Skeletal muscle cell (primary cell): ENCODE data around the gene GFRA3.
A peak's percentile ranks its signal among the peaks of the same experiment; 100 is the strongest.
"Not testable (repeated sequence)": the region's sequence is repeated elsewhere in the genome, so short reads cannot be mapped to it uniquely, and the experiment has no call there.

Experiments used
- DNase-seq: peaks from one replicate; pipeline ENCODE4 v3.0.0-alpha.2; 2010; ENCODE audit warnings: low read depth
- H3K4me3 ChIP-seq: 2 replicates; pipeline ENCODE4 v1.5.1; 2011; ENCODE audit warnings: low read depth, mild to moderate bottlenecking, control low read depth, low read length, moderate library complexity

GFRA3 gene

DNA sequence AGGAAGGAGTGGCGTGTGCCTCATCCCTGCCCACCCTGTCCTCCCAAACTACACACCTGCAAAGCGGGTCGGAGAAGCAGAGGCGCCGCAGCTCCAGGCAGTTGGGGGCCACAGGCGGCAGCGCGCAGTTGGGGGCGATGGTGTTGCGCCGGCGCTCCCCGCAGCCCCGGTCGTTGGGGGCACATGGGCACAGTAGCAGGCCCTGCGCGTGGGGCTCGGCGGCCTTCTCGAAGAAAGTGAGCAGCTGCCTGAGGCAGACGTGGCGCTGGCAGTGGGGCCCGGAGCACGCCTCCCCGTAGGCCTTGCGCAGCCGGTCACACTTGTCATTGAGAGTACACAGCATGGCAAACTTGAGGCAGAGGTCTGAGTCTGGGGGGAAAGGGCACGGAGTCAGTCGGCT lies 16.8 kb downstream of the GFRA3 start:
- no peak for DNase-seq
- H3K4me3 ChIP-seq, result no peak overlapping the region

DNA sequence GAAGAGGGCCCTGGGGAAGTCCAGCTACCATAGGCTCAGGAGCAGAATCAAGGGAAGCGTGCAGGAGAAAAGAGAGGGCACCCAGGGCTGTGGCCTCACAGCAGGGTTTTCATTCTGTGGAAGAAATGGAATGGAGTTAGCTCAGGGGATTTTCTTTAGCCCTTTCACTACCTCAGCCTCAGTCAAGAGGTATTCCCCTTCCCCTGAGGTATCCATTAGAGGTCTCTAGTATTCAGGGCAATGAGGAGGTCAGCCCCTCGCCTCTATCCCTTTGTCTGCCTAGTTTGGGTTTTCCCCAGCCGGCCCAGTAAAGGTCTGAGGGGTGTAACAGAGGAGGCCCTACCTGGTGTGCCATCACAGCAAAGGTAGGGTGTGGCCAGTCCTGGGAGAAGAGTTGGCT lies 21.5 kb downstream of the GFRA3 start:
- DNase-seq, result no peak
- no peak overlapping the region for H3K4me3 ChIP-seq

DNA sequence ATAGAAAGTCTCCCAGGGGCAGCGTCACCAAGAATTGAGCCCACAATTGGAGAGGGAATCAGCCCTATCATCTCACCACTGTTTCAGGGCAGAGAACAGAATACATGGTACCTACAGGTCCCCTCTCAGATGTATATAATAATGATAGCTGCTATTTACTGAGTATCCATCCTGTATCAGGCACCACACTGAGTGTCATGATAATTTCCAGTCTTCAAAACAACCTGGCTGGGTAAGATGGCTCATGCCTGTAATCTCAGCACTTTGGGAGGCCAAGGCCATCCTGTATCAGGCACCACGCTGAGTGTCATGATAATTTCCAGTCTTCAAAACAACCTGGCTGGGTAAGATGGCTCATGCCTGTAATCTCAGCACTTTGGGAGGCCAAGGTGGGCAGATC lies 26.6 kb downstream of the GFRA3 start:
- not testable (repeated sequence) for DNase-seq

DNA sequence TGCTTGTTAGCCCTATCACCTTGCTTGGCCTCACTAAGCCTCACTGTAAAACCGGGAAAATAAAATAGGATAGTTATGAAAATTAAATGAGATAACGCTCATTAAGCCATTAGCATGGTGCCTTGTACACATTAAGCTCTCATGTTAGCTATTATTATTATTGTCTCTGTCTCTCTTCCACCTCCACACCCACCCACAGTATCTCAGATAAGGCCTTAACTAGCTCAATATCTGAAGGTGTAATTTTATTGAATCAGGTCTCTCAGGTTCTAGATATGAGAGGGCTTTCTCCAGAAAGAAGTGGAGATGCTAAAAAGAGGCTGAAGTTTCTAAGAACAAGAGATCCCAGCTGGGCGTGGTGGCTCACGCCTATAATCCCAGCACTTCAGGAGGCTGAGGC lies 27.6 kb downstream of the GFRA3 start:
- H3K4me3 ChIP-seq, result no peak overlapping the region
- DNase-seq, result no peak

More for the DNA sequence above, 26.6 kb downstream of the GFRA3 start:
- not testable (repeated sequence) for H3K4me3 ChIP-seq

DNA sequence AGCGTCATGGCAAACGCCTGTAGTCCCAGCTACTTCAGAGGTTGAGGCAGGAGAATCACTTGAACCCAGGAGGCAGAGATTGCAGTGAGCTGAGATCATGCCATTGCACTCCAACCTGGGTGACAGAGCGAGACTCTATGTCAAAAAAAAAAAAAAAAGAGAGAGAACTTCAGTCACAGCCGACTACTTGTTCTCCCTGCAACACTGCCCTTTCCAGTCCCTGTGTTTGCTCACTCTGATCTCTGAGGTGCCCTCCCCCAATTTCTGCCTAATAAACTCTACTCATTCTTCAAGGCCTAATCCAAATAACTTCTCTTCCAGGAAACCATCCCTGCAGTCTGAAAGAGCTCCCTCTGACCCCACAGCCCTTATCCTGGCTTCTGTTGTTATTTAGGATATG lies 28.1 kb downstream of the GFRA3 start:
- no peak overlapping the region for H3K4me3 ChIP-seq
- DNase-seq, result no peak

DNA sequence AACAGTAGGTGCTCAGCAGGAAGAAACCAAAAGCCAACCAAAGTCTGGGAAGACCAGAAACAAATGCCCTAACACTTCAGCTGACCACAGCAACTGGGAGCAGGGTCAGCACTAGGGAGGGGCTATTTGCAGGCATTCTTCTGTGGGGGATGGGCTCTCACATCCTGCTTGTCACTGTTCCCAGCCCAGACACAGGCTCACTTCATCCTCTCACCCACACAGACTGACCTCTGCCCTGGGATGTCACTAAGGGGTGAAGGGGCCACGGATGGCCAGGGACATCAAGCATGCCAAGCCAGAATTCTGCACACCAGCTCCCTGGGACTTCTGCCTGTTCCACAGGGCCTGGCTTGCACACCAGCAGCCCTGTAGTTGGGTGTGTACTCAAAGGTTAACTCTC lies 28.7 kb downstream of the GFRA3 start:
- no peak overlapping the region for H3K4me3 ChIP-seq
- DNase-seq, result no peak

DNA sequence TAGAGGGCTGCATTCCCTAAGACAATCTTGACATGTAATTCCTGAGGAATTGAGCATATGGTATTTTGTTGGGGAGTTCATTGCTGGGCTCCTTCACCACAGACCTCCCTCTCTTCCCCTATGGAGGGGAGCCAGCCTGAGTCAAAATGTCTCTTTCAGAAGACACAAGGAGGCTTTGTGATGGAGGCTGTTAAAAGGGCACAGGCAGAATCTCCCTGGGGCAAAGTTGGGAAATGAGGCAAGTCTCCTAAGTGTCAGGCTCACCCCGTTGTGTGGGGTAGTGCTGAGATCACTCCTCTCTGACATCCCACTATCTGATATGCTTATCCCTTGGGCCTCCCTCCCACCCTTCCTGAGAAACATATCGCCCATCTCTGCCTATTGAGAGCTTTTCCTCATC lies 30.6 kb downstream of the GFRA3 start:
- no peak for DNase-seq
- H3K4me3 ChIP-seq, result no peak overlapping the region

DNA sequence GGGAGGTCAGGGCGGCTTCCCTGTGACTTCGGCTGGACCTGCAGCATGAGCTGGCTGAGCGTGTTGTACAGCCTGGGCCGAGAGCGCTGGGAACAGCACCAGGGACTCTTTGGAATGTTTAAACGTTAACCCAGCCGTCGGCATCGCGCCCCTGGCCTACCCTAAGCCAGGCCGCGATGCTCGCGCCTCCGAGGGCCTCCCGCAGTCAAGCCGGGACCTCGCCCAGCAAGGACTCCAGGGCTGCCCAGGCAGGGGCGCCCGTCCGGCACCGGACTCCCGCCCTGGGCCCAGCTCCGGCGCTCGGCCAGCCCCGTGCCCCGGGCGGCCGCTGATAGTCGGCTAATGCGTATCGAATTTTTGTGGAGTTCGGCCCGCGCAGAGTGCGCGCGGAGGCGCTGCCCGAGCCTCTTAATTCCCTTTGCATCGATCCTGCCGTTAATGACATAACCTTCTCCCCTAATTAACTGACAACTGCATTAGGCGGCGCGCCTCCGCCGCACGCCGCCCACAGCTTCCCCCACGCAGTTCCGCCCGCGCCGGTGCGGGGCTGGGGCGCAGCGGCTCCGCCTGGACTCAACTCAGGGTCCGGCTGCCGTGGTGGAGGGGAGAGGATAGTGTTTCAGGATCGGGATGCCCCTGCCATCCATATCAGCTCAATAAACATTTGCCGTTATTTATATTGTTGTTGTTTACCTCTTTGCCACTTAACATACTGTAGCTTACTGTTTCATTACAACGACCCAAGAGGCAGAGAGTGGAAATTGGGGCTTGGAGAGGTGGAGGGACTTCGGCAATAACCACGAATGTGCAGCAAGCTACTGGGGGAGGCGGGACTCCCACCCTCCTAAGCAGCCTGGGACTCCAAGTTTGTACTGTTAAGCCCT lies 32.5 kb downstream of the GFRA3 start:
- peak overlapping the region; percentile 48 for H3K4me3 ChIP-seq
- DNase-seq, result no peak

DNA sequence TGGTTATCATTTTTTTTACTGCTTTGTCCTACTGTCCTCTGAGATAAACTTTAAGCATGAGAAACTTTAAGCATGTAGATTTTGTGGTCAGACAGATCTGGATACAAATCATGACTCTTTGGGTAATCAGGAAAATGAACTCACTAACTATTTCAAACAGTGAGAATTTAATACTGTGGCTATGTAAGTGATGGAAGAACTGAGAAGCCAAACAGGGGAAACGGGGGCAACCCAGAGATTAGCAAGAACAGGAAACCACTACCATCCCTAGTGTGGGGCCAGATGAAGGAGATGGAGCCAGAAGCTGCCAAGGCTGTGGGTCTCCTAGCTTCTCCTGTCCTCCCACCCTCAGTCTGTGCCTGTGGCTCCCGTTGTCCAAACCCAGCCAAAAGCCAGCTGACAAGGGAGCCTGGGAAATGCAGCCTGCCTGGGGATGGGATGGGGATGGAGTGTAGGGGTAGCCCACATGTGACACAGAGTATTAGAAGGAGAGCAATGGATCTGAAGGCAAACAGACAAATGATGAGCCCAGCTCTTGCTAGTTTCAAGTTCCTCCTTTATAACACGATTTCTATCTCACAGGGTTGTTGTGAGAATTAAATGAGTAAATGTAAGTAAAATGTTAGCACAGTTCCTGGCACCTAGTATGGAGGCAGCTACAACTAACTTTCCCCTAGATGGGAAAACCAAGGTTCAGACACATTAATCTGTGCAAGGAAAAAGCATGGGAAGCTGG lies 33.6 kb downstream of the GFRA3 start:
- no peak overlapping the region for H3K4me3 ChIP-seq
- no peak for DNase-seq

DNA sequence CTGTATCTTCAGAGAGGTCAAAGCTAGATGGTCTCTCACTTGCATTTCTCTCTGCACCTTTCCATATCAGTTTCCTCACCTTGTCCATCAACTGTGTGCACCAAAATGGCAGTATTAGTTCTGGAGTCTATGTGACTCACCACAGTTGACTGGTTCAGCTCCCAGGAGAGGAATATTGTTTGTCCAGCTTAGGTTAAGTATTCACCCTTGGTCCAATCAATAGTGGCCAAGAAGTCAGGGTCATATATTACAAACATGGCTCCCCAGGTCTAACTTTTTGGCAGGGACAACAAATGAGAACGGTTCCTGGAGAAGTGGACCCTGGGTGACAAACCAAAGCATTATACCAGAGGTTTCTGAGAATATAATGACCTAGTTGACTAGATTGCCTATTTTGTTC lies 36.4 kb downstream of the GFRA3 start:
- H3K4me3 ChIP-seq, result no peak overlapping the region
- DNase-seq, result no peak

DNA sequence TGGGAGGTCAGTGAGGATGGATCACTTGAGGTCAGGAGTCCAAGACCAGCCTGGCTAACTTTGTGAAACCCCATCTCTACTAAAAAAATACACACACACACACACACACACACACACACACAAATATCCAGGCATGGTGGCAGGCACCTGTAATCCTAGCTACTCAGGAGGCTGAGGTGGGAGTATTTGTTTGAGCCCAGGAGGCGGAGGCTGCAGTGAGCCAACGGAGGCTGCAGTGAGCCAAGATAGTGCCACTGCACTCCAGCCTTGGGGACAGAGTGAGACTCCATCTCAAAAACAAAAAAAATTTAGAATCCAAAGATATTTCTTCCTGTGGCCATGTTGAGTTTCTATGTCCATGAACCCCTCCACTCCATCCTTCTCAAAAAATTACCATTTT lies 39.8 kb downstream of the GFRA3 start:
- DNase-seq, result no peak
- no peak overlapping the region for H3K4me3 ChIP-seq

DNA sequence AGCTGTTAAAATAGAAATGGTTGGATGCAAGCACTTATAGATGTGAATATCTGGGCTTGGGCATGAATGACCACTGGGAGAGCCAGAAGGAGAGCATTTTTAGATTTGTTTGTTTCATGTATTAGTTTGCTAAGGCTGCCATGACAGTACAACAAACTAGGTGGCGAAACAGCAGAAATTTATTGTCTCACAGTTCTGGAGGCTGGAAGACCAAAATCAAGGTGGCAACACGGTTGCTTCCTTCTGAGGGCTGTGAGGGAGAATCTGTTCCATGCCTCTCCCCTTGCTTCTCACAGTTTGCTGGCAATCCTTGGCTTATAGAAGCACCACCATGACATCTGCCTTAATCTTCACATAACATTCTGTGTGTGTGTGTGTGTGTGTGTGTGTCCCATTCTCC lies 41.1 kb downstream of the GFRA3 start:
- H3K4me3 ChIP-seq, result no peak overlapping the region
- no peak for DNase-seq

DNA sequence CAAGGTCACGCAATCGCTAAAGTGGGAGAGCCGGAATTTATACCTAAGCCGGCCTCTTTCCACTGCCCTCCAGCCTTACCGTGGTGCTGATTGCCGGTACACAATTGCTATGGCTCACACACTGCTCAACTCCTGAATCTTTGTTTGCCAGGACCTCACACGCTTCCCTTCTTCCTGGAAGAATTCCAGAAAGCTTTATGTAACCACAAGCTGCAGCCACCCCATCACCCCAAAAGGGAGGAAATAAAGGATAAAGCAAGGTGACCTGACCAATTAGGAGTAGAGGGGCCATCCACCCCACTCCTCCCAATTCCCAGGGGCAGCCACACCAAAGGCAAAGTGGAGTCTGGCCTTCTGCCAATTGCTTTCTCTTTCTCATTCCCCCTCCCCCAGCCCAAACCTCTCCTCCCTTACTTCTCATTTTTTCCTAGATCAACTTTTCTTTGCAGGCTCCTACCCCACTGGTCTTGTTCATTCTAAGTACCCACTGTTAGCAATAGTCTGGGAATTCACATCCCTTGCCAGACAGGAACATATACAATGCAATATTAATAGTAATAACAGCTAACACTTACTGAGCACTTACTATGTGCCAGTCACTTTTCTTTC lies 43.3 kb downstream of the GFRA3 start:
- H3K4me3 ChIP-seq, result no peak overlapping the region
- DNase-seq, result peak; percentile 11

DNA sequence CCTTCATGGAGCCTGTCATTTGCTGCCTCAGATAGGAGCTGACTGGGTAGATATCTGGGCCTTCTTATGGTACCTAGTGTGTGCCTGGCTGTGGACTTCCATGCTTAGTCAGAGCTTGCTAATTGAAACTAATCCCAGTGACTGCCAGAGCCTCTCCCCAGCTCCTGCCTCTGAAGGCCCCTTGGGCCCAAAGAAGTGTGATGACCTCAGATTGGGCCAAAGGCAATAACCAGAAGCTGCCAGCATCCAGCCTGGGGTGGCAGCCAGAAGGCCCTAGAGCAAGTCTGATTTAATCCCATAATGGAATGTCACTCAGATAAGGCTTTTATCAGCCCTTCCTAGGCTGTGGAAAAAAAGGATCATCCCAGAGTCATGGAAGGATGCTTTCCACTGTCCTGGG lies 44.2 kb downstream of the GFRA3 start:
- H3K4me3 ChIP-seq, result no peak overlapping the region
- DNase-seq, result no peak

DNA sequence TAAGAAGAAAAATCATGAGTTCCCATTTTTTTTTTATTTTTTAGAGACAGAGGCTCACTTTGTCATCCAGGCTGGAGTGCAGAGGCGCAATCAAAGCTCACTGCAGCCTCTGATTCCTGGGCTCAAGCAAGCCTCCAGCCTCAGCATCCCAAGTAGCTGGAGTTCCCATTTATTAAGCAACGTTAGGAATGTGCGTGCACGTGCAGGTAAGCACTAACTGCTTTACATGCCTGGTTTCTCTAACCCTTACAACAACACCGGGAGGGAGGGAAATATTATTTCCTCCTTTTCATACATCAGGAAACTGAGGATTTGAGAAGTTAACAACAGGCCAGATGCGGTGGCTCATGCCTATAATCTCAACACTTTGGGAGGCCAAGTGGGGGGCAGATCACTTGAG lies 45.0 kb downstream of the GFRA3 start:
- DNase-seq, result no peak
- no peak overlapping the region for H3K4me3 ChIP-seq

DNA sequence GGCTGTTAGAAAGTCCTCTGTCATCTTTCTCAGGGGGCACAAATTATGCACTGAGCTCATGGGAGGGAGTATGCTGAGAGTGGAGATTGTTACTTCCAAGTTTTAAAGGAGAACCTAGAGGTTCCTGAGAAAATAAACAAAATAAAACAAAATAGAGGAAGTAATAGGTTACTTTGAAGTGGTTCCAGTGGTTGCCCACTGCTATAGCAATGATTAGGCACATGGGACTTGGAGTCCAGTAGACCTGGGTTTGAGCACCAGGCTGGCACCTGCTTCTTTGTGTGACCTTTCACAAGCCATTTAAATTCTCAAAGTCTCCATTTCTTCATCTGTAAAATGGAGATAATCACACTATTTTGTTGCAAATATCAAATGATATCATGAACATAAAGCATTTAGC lies 47.5 kb downstream of the GFRA3 start:
- no peak overlapping the region for H3K4me3 ChIP-seq
- DNase-seq, result no peak

DNA sequence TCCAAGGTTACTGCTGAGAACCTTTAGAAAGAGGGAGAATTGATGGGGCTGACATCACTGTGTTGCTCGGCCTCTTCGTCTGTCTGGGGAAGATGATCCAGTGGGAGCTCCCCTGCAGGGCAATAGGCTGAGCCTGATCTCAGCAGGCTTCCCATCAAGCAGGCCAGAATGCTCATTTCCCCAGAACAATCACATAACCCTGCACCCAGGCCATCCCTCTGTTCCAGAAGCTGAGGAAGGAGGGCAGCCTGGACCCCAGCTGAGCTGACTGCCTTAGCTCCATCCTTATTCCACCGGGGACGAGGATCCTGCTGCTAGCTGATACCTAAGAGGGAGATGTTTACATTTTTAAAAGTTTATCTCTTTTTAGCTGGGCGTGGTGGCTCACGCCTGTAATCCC lies 49.7 kb downstream of the GFRA3 start:
- DNase-seq, result no peak
- H3K4me3 ChIP-seq, result no peak overlapping the region

DNA sequence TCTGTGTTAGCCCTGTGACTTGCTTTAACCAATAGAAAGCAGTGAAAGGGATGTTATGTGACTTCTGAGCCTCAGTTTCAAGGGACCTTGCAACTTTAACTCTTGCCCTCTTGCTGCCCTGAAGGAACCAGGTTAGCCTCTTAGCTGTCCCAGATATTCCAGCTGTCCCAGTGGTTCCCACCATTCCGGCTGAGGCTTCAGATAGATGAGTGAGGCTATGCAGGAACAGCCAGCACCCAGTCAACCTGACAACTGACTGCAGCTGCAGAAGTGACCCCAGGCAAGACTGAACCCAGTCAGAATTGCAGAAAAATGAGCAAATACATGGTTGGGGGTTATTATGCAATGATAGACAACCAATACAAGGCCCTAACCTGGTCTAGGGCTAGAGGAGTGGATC lies 50.9 kb downstream of the GFRA3 start:
- DNase-seq, result no peak
- H3K4me3 ChIP-seq, result no peak overlapping the region

DNA sequence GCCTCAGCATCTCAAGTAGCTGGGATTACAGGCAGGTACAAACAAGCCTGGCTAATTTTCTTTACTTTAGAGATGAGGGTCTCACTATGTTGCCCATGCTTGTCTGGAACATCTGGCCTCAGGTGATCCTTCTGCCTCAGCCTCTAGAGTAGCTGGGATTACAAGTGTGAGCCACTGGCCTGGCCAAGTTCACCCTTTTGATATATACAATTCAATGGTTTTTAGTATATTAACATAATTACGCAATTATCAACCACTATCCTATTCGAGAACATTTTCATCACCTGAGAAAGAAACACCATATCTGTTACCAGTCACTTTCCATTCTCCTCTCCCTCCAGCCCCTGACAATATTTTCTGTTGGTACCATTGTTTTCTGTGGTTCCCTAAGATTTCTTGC lies 57.6 kb downstream of the GFRA3 start:
- DNase-seq, result no peak
- H3K4me3 ChIP-seq, result no peak overlapping the region

DNA sequence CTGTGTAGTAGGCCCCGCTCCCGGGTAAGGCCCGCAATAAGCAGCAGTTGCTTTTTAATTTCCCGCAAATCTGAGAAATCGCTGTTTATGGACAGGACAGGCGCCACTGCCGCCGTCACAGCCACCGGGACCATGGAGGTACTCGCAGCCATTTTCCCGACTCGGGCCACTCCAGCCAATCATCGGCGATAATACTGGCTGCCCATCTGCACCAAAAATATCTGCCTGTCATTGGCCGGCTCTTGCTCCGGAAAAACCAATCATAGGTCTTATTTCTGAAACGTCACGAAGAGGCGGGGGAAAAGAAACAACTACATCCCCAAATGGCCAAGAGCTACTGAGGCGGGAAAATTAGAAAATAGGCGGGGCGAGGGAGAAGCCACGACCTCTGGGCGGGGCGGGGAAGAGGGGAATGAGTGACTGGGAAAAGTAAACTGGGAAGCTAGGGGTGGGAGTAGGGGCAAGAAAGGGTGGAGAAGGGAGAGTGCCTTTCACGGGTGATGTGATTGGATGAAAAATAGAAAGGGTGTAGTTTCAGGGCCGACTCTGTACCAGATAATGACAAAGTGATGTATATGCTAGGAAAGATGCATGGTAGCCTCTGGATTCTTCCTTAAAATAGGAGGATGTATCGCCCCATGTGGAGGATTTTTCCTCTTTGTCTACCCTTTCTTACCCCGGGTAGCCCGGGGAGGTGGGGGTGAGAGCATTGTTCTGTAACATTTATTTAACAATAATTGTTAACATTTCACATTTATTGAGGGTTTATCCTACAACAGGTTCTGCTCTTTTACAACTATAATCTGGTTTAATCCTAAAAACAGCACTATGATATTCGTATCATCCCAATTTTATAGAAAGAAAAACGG lies 61.0 kb downstream of the GFRA3 start, which contains the start of gene CDC23:
Gene CDC23 (minus strand): TSS at position 163 of the 869 bp plus-strand sequence. CDS start 11 bp downstream, at position 152.
- H3K4me3 ChIP-seq, result peak within 1 kb of the TSS; percentile 100
- peak; percentile 90 for DNase-seq
